GM19467 (cell line): ENCODE results near the gene OR52L1.
"Not testable (repeated sequence)": the region's sequence is repeated elsewhere in the genome, so short reads cannot be mapped to it uniquely, and the experiment has no call there.

ENCODE experiments used
- ATAC-seq: cut with Tn5 transposase; IDR thresholded peaks from one replicate; pipeline ENCODE4 v1.9.1; 2021; ENCODE audit warnings: mild to moderate bottlenecking, moderate library complexity; ENCODE audit not compliant: unreplicated experiment

OR52L1 gene

GRCh38 chr11:5986885-5987284, at the start of gene OR52L1:
TSS of gene OR52L1 (minus strand) at chr11:5986985. CDS start at chr11:5986930, 55 bp downstream.
- ATAC-seq = no peak

- ATAC-seq = no peak
Observed at GRCh38 chr11:6030708-6031405, 44.1 kb upstream of the OR52L1 start, which contains the start of gene OR56A1. TSS of gene OR56A1 (minus strand) at chr11:6030758. CDS start at chr11:6027692, 3,066 bp downstream.

GRCh38 chr11:6027501-6027900, 40.7 kb upstream of the OR52L1 start:
- no peak for ATAC-seq

DNA sequence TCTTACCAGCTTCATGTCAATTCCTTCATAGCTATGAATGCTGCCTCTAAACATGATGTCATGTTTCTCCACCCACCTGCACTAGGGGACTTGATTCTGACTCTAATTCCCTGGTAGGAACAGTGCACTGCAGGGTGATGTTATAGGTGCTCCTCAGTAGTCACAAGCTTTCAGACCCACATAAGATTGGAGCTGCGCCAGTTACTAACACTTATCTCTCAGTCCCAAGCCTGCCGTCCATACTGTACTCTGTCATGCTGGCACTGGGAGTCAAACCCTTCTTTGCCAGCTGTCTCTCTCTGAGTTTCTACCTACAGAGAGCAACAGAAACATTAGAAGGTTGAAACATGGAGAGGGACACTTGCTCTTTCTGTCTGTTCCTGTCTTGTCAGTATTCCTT, 38.3 kb upstream of the OR52L1 start:
- no peak for ATAC-seq

- ATAC-seq = peak; percentile 59
Observed at GRCh38 chr11:6022956-6023355, 36.2 kb upstream of the OR52L1 start.

DNA sequence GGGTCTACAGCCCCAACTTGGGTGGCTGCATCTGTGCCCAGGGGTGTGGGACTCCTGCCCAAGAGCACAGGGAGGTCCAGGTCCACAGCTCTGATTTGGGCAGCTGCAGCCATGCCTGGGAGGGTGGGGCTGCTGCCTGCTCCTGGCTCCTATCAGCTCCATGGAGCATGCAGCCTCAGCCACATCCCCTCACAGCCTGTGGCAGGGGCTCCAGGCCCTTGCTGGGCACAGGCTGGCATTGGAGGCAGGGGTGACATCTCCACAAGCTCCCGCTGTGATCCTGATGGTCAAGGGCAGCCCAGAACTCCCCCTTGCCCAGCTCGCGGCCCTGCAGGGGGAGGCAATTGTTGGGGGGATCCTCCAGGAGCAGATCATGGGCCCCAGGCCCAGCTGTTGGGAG, 26.3 kb upstream of the OR52L1 start:
- ATAC-seq = no peak

DNA sequence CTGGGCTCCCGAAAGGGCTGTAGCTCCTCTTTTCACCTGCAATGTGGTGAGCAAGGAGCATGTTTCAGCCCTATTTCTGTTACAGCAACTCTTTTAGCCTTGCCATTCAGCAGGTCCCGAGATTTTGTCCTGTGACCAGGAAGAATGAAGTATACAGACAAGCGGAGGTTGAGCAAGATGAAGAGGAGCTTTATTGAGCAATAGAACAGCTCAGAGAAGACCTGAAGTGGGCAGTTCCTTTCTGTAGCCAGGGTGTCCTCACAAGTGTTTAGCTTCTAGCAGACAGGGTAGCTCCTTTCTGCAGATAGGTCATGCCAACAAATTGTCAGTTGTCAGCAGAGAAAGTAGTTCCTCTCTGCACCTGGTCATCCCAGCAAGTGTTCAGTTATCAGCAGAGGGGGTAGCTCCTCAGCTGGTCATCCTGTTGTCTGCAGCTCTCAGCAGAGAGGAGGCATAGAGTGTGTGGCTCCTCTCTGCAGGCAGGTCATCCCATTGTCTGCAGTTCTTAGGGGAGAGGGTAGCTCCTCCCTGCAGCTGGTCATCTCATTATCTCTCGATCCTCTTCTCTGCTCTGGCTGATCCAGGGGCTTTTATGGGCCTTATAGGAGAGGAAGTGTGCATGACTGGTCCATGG, 25.4 kb upstream of the OR52L1 start:
- no peak for ATAC-seq

- ATAC-seq = no peak
Observed at GRCh38 chr11:6006846-6007245, 20.1 kb upstream of the OR52L1 start, which contains the start of gene OR56A4. TSS of gene OR56A4 (minus strand) at chr11:6006946. CDS start at chr11:6002992, 3,954 bp downstream.

DNA sequence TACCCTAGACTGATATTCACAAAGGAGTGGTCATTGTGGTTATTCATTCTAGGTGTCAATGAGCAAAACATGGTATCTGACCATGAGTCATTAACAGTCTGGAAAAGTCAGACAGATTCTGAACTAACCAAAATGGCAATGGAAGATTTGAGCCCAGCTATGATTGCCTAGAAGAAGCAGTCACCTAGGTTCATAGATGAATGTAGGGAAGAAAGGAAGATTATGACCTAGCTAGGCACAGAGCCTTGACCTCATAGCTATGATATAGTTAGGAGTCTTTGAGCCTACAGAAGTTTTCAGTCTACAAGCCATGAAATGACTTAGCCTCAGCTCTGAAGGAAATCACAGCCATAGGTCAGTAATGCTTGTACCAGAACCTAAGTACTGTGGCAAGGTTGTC, 19.6 kb upstream of the OR52L1 start:
- no peak for ATAC-seq

- no peak for ATAC-seq
Observed at GRCh38 chr11:6002202-6002699, 15.5 kb upstream of the OR52L1 start.

DNA sequence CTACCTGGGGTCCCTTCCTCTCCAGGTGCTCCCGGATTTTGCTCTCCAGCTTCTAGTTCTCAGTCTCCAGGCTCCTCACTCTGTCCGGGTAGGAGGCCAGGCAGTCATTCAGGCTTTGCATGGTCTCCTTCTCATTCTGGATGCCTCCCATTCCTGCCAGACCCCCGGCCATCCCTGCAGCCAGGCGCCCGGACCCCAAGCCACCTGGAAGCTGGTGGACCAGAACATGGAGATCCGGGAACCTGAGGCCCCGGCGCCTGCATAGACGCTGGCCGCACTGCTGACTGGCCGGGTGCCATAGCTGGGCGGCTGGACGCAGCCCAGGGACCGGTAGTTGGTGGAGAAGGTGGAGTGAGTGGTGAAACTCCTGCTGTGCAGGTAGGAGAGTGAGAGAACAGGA, 8.0 kb upstream of the OR52L1 start:
- ATAC-seq = no peak

- ATAC-seq = no peak
Observed at GRCh38 chr11:5992604-5993251, 5.9 kb upstream of the OR52L1 start.

- ATAC-seq = no peak
Observed at GRCh38 chr11:5992150-5992549, 5.4 kb upstream of the OR52L1 start.

DNA sequence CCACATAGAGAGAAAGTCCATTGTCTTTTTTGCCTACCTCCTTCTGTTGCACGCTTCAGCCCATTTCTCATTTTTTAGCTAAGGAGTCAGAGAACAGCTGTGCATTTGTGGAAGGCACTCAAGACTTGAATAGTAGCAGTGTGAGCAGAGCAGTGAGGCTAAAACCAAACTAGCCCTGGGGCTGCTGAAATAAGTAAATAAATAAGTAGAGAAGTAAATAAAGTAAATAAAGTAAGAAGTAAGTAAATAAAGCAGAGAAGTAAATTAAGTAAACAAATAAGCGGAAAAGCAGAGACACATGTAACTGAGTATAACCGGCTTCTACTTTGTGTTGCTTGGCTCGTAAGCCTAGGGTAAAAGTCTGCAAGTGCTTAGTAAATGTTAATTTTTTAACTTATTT, 2.4 kb upstream of the OR52L1 start:
- ATAC-seq = no peak

GRCh38 chr11:5983443-5983842, 3.3 kb downstream of the OR52L1 start:
- no peak for ATAC-seq

GRCh38 chr11:5973530-5973929, 13.3 kb downstream of the OR52L1 start:
- ATAC-seq = no peak

GRCh38 chr11:5968394-5968793, 18.4 kb downstream of the OR52L1 start, which contains the start of gene OR56A5:
TSS of gene OR56A5 (minus strand) at chr11:5968494. CDS start at chr11:5968494, 0 bp downstream.
- ATAC-seq = no peak

GRCh38 chr11:5967708-5968107, 19.1 kb downstream of the OR52L1 start:
- no peak for ATAC-seq

GRCh38 chr11:5966958-5967357, 19.8 kb downstream of the OR52L1 start:
- ATAC-seq = no peak

- not testable (repeated sequence) for ATAC-seq
Observed at GRCh38 chr11:5960704-5961320, 26.0 kb downstream of the OR52L1 start.

DNA sequence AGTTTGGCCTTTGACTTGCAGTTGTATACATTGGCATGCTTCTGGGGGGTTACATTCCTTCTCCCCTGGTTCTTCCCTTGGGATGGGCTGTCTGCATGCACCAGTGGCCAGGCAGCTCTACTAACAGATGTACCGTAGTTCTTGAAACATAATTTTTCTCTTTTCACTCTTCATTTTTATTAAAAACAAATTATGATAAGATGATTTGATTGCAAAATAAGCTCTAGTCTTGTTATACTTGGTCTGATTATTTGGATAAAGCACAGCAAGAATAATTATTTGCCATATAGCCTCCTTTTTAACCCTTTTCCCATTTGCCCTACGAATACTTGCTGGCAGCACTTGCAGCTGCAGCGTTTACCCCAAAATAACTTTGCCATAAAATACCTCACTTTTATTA, 31.2 kb downstream of the OR52L1 start:
- no peak for ATAC-seq
